Measurements from ENCODE around the gene RSAD1.

The RSAD1 gene

DNA sequence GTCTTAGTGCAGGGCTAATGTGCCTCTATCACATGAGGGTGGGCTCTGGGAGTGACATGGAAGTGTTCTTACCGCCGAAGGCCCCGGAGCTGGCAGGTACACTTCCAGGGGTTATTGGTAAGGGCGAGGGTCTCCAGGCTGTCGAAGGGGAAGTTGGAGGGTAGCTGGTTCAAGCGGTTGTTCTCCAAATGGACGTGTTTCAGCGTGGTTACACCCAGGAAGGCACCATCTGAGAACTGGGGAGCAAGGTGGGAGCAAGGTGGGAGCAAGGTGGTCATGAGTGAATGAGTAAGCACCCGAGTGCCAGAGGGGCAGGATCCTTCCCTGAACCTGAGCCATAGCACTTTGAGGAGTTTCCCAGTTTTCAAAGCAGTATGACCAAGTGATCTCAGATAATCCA lies 13.0 kb upstream of the RSAD1 start:
- ATAC-seq (ENCODE audit: low read depth) (no peak), DNase-seq (ENCODE audit: low spot score) (no peak)
- peaks cover 16% of the 10 kb centered on the region for H3K36me3 ChIP-seq (ENCODE audit: low read depth)
- no peak overlapping the region for H3K27ac ChIP-seq (ENCODE audit: poor library complexity, severe bottlenecking)
- TF ChIP-seq, protein P1, sequence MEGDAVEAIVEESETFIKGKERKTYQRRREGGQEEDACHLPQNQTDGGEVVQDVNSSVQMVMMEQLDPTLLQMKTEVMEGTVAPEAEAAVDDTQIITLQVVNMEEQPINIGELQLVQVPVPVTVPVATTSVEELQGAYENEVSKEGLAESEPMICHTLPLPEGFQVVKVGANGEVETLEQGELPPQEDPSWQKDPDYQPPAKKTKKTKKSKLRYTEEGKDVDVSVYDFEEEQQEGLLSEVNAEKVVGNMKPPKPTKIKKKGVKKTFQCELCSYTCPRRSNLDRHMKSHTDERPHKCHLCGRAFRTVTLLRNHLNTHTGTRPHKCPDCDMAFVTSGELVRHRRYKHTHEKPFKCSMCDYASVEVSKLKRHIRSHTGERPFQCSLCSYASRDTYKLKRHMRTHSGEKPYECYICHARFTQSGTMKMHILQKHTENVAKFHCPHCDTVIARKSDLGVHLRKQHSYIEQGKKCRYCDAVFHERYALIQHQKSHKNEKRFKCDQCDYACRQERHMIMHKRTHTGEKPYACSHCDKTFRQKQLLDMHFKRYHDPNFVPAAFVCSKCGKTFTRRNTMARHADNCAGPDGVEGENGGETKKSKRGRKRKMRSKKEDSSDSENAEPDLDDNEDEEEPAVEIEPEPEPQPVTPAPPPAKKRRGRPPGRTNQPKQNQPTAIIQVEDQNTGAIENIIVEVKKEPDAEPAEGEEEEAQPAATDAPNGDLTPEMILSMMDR (IDR thresholded peaks at IDR 0.05; ENCODE audit: poor library complexity, severe bottlenecking) = no peak
- H3K9me3 ChIP-seq (ENCODE audit: severe bottlenecking) = no peaks in the 10 kb centered on the region
- H3K27me3 ChIP-seq (ENCODE audit: insufficient read depth, poor library complexity, severe bottlenecking) = no peaks in the 10 kb centered on the region
- no peak overlapping the region for H3K4me3 ChIP-seq (ENCODE audit: severe bottlenecking)
- H3K4me1 ChIP-seq (ENCODE audit: insufficient read depth, poor library complexity, severe bottlenecking) = no peaks in the 10 kb centered on the region

DNA sequence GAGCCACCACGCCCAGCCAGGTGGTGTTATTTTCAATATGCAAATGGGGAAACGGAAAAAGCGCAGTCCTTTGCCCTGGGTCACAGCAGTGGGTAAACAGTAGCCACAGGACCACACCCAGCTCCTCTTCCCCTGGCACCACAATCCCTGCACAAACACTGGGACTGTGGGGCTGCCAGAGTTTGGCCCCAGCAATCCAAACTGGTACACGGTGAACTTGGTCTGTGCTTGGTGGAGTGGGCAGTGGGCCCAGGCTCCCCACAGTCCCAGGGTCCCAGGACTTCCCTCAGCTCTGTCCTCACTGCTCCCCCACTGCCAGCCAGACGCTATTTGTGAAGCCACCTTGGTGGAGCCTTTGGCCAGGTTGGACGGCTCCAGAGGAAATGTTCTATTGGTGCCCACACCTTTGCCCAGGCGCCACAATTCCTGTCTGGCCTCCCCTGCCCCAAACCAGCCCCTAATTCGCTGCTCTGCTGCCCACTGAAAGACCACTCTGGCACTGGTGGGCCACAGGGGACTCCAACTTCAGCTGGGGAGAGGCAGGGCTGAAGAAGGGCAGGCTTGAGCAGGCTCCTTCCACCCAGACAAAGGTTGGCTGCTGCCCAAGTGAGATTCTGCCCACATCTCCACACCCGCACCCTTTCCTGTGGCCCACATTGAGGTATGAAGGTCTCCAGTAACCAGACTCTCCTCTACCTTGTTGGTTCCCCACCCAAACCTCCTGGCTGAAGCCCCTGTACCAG lies 12.1 kb upstream of the RSAD1 start:
- Histone ChIP-seq H3K36me3 (ENCODE audit: low read depth) (peaks cover 15% of the 10 kb centered on the region), H3K27me3 (ENCODE audit: insufficient read depth, poor library complexity, severe bottlenecking) (no peaks in the 10 kb centered on the region), H3K4me3 (ENCODE audit: severe bottlenecking) (no peak overlapping the region), H3K9me3 (ENCODE audit: severe bottlenecking) (no peaks in the 10 kb centered on the region), H3K4me1 (ENCODE audit: insufficient read depth, poor library complexity, severe bottlenecking) (no peaks in the 10 kb centered on the region), H3K27ac (ENCODE audit: poor library complexity, severe bottlenecking) (no peak overlapping the region)
- DNase-seq (ENCODE audit: low spot score) (no peak), ATAC-seq (ENCODE audit: low read depth) (no peak)
- TF ChIP-seq, protein P1 (IDR thresholded peaks at IDR 0.05; ENCODE audit: poor library complexity, severe bottlenecking) = no peak

DNA sequence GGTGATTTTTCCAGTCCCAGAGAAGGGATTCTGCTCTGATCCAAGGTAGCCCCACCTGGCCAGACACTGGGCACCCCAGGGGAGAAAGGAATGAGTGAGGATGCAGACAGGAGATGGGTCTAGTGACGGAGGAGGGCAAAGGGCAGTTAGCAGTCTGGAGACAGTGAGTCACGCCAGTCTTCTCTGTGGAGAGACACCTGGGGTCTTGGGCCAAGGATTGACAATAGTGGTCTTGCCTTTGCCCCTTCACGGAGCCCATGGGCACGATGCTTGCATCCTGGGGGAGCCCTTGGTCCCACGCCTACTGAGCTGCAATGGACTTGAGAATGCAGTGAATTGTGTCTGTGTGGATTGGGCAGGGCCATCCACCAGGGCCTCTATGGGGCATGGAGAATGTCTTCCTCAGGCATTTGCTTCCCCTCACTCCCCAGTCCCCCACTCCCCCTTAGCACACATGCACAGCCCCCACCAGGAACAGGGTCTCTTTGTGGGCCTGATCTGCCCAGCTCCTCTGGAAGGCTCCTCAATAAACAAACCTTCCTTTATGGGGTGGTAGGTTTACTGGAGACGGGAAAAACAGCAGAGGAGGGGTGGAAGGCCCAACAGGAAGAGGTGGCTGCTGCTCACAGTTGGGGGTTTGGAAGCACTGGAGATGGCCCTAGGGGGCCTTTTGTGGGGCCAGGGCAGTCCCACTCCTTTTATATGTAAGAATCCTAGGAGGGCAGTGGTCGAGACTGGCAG lies 11.4 kb upstream of the RSAD1 start:
- TF ChIP-seq, protein P1 (IDR thresholded peaks at IDR 0.05; ENCODE audit: poor library complexity, severe bottlenecking) = no peak
- ATAC-seq (ENCODE audit: low read depth) (no peak), DNase-seq (ENCODE audit: low spot score) (no peak)
- Histone ChIP-seq H3K36me3 (ENCODE audit: low read depth) (peaks cover 17% of the 10 kb centered on the region), H3K27ac (ENCODE audit: poor library complexity, severe bottlenecking) (no peak overlapping the region), H3K27me3 (ENCODE audit: insufficient read depth, poor library complexity, severe bottlenecking) (no peaks in the 10 kb centered on the region), H3K4me1 (ENCODE audit: insufficient read depth, poor library complexity, severe bottlenecking) (no peaks in the 10 kb centered on the region), H3K4me3 (ENCODE audit: severe bottlenecking) (no peak overlapping the region), H3K9me3 (ENCODE audit: severe bottlenecking) (no peaks in the 10 kb centered on the region)

DNA sequence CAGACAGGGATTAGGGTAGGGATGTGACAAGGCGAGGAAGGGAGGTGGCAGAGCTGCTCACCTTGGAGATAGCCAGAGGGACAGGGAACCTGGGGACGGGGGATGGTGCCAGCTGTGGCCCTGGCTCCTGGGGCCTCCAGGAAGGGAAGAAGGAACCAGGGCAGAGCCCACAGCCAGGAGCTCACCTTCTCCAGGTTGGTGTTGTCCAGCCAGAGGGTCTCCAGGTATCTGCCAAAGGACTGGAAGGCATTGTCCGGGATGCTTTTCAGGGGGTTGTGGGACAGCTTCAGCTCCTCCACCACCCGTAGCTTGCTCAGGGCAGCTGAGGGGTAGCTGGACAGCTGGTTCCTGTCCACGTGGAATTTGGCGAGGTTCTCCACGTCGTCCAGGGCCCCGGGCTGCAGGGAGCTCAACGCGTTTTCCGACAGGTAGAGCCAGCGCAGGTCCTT lies 10.8 kb upstream of the RSAD1 start:
- no peaks in the 10 kb centered on the region for H3K27me3 ChIP-seq (ENCODE audit: insufficient read depth, poor library complexity, severe bottlenecking)
- peaks cover 15% of the 10 kb centered on the region for H3K36me3 ChIP-seq (ENCODE audit: low read depth)
- DNase-seq (ENCODE audit: low spot score) = no peak

More for the DNA sequence above, 10.8 kb upstream of the RSAD1 start:
- no peak overlapping the region for H3K27ac ChIP-seq (ENCODE audit: poor library complexity, severe bottlenecking)
- no peaks in the 10 kb centered on the region for H3K9me3 ChIP-seq (ENCODE audit: severe bottlenecking)
- no peaks in the 10 kb centered on the region for H3K4me1 ChIP-seq (ENCODE audit: insufficient read depth, poor library complexity, severe bottlenecking)
- ATAC-seq (ENCODE audit: low read depth) = no peak
- no peak overlapping the region for H3K4me3 ChIP-seq (ENCODE audit: severe bottlenecking)
- TF ChIP-seq, protein P1 (IDR thresholded peaks at IDR 0.05; ENCODE audit: poor library complexity, severe bottlenecking) = no peak
